ENCODE measurements around the gene ZNF599.

The ZNF599 gene

DNA sequence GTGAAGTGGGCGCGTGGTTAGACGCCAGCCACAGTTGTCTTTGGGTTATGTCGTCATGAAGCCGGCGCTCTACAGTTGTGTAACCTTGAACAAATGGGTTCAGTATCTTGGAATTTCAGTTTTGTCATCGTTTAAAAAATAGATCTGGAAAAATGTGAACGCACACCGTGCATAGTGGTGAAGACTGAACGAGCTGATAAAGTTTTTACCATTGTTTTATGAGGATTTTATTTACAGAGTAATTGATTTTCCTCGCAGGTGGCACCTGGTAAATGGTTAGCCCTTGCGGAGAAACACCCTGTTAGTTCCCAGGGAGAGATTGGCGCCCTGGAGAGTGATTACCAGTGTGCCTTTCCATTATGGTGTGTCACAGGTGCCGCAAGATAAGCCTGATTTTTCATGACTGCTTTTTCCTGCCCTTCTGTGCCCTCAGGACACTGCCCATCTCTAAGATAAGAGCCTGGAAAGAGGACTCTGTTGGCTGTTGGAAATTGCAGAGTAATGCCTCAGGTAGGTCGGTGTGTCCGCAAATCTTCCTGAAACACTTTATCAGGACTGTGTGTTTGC is 38.4 kb downstream of the ZNF599 start:
- DNase-seq = peak; percentile 78 to 86

DNA sequence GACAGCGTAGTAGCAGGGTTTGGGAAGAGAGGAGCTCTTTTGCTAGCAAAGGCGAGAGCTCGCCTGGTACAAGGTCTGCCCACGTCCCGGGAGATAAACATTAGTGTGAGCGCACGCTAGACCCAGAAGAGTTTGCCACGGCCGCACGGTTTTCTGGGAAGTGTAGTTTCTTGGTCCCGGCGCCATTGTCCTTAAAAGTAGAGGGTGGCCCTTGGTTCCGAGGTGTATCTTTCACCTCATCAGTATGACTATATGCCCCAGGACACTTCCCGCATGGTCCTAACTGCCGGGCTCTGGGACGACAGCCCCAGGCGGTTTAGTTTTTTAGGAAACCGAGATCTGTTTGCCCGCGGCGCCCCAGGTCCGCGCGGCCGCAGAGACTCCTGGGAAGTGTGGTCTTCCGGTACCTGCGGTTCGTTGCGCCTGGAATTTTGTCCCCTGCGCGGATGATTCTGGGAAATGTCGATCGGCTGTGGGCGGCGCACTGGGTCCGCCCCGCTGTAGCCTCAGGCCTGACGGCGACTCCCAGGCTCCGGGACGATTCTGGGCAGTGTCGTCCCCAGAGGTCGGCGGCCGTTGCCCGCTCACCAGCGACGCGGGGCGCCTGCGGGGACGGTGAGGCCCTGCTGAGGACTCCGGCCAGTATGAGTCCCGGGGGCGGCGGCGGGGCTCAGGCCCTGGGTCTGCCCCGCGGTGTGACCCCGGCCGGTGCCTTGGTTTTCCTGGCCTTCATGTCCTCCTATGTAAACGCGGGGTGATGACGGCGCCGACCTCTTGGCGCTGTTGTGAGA is 39.1 kb downstream of the ZNF599 start, which contains the start of gene ZNF181:
ZNF181 (plus strand) TSS at position 498 of the 791 bp plus-strand sequence. CDS start 795 bp downstream, outside the sequence.
- peak; percentile 87 to 88 for DNase-seq

DNA sequence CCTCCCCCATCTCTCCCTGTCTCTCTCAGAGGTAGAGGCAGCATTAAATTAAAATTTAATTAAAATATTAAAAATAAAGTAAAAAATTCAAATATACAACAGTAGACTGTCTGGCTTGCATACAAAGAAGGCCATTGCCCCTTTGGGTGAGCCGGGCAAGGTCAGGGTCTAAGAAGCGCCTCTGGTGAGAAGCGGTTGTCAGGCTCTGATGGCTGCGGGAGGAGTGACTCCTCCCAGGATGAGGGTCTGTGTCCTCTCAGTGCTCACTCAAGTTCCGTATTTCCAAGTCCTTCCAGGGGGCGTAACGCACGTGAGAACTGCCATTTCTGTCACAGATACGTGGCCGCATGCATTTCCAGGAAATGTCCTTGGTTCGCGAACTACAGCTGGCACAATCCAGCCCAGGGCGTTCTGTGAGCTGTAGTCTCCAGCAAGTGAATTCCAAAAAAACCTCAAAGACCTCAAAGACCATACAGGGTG is 39.7 kb downstream of the ZNF599 start:
- no peak for DNase-seq

DNA sequence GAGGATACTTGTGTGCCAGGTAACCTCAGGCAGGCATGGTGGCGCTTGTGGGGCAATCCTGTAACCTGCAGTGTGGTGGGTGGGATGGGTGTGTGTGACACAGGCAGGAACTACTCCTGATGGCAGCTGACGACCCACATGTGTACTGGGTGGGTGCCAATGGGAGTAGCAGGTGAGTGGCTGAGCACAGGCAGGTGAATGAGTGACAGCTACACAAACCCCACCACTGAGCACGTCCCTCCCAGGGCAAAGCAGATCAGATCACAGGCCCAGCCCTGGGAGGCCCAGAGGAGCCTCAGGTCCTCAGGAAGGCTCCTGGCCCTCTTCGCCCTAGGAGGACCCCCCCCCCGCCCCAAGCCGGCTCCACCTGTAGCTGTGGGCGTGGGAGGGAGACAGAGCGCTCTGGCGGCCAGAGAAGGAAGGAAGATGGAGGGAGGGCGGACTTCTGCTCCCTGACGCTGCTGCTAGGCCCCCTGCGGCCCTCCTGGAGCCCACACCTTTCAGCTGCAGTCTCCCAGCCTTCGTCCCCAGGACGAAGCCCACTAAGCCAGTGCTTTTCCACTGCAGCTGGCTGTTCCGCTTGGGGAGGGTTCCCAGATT is 40.3 kb downstream of the ZNF599 start:
- DNase-seq = no peak

DNA sequence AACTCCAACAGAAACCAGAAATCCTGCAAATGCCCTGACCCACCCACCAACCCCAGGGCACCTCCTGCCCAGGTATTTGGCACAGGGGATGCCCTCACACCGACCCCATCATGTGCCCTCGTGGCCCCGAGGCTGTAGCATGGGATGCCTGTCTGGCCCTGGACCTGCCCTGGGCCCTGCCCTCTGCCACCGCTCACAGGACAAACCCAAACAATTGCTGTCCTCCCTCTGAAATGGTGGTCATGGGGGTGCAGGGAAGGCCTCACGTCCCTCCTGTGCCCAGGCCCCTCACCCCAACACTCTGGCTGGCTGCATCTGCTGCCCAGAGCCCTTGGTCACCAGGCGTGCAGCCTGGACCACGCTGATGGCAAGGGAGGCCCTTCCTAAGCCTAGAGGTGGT is 41.1 kb downstream of the ZNF599 start:
- DNase-seq = no peak

DNA sequence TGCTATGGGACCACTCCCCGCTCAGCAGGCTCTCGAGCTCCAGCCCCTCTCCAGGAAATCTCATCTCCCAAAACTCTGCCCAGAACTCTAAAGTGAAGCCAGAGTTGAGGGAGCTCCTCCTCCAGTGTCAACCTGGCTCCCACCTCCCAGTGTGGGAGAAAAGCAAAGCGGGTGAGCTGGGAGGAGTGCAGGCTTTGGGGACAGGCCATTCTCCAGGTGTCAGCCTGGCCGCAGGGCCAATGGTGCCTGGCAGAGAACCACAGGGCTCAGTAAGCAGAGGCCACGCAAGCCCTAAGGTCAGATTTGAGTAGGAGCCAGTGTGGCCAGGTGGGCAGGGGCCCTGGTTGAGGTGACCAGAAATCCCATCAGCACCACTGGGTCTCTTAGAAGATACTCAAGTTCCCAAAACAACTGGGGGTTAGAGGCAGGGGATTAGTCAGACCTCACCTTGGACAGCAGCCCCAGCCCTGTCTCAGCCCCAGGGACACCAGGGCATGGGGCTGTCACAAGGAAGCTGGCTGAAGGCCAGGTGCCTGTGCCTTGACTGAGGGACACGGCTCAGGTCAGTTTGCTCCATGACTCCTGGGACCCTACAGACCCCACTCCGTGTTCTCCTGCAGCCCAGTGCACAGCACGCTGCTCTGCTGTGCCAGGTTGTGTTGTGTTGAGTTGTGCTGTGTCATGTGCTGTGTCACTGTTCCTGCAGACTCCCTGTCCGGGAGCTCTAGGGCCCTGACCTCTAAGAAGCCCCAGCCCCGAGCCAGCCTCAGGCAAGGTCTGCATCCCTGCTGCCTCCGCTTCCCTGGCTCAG is 41.8 kb downstream of the ZNF599 start:
- DNase-seq = no peak

DNA sequence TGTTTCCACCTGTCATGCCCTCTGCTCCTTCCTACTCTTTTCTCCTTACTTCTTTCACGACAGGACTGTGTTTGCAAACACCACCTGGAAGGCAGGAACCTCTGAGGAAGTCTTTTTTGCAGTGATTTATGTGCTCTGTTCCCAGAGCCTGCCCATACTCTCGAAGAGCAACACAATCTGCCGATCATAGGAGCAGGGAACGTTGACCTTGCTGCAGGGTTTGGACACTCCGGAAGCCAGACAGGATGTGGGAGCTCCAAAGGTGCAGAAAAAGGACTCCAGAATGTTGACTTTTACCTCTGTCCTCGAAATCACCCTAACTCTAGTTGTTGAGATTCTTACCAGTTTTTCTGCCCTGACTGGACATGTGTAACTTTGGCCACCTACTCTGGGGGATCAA is 47.6 kb downstream of the ZNF599 start:
- no peak for DNase-seq

DNA sequence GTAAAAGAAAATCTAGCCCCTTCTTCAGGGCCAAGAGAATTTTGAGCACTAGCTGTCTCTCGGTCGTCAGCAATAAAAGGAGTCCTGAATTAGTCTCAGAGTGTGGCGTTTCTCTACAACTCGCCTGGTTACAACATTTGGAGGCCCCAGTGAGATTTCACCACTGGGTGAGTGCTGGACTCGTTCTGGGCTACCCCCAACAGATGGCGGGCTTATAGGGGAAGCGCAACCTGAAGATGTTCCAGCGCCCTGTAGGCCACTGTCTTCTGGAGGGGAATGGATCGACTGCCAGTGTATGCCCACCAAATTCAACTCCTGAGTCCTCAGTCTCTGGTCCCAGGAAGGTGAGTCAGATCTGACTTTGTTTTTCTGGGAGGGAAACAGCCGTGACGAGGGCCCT is 50.7 kb downstream of the ZNF599 start:
- no peak for DNase-seq

DNA sequence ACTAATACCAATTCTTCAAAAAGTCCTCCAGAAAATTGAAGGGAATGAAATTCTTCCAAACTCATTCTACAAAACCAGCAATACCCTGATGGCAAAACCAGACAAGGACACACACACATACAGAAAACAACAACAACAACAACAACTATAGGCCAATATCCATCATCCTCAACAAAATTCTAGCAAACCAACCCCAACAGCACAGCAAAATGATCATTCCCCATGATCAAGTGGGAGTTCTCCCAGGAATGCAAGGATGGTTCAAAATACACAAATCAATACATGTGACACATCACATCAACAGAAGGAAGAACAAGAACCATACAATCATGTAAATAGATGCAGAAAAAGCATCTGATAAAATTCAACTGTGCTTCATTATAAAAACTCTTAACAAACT is 57.7 kb downstream of the ZNF599 start:
- no peak for DNase-seq

DNA sequence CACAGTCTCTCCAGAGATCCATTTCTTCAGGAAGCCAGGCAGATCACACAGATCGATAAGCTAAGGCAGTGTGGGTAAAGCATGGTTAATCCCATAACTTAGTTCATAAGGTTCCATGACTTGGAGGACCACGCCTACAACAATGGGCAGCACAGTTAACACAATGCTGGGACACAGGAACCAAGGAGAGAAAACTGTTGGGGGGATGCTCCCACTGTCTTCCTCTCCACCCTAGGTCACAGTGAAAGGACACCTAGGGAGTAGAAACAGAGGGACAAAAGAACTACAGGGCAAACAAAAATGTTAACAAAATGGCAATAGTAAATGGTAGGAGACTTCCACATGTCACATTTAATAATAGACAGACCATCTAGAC is 59.8 kb downstream of the ZNF599 start:
- DNase-seq = no peak

DNA sequence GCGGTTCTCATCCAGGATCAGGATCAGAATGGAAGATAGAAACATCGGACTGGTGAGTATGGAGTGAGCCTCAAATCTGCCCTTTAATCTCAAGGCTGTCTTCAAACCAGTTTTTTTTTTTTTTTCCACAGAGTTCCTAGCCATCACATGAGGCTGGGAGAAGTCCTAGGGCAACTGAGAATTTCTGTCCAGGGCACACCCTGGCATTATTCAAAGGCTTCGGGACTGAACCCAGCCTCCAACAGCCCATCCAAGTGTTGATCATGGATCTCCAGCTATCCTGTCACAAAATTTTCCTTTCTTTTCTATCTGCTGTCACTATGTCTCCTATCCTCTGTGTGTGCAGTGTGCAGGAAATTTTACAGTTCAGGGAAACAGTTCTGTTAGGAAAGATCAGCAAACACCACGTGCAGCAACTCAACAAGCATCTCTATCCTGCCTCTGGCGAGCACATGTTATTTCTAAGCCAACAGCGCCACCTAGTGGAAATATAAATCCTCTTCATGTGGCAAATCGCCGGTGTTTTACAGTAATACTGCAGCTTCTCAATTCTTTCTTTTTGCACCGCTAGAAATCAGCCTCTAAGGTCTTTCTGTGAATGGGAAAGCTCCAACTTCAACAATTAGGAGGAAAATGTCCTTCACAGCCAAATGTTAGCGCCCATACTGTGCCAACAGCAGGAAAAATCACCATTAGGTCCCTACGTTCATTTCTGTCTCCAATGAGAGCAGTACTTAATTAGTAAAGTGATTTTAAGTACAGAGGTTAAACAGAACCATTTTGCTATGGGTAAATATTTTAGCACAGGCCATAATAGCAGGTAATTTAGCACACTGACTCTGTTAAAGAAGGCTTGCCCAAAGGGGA is 60.4 kb downstream of the ZNF599 start:
- DNase-seq = peak; percentile 57 to 89

DNA sequence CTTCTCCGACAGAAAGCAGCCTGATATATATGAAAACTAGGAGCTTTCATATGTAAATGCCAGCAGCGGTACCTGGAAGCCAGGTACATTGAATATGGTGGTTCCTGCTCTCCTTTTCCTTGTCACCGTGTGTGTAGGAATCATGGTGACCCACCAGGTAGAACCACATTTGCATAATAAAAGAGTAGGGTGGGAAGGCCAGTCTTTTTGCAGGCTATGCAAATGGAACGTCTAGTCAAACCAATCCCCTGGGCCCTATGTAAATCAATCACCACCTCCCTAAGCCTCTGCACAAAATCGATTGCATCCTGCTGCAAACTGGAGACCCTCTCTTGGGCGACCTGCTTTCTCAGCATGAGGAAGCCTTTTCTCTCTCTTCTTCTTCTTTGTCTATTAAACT is 61.1 kb downstream of the ZNF599 start:
- DNase-seq = no peak

Data from inflammatory macrophage treated with lipopolysaccharide for 1 hour (primary cell).